AG04450 (cell line): ENCODE data around the gene RPAP2. TPM values are rescaled to one million over a fixed set of nuclear protein-coding genes. Genes with fewer than 3 reads are reported as not detected.
"Not testable (repeated sequence)": the region's sequence is repeated elsewhere in the genome, so short reads cannot be mapped to it uniquely, and the experiment has no call there.

Experiments used
- CTCF ChIA-PET: fragments of 300-600, 350-600 bp; formaldehyde crosslinking; extraction: SDS; loops from one replicate; lab custom pipeline; 2022; ENCODE audit warnings: antibody characterized with exemption, inconsistent platforms; lab: Charles Lee
- POLR2A ChIA-PET: fragments of 350-600 bp; formaldehyde crosslinking; extraction: SDS; loops from one replicate; lab custom pipeline; 2021; ENCODE audit warnings: antibody characterized with exemption, inconsistent platforms; lab: Yijun Ruan, JAX
- DNase-seq: peaks from one replicate; pipeline ENCODE4 v3.0.0-alpha.2; 2011; ENCODE audit warnings: low read depth, low spot score
- H3K27ac ChIP-seq: one replicate; pipeline ENCODE4 v1.5.1; 2012; ENCODE audit warnings: low read depth, low read length, control low read depth
- H3K27me3 ChIP-seq: one replicate; pipeline ENCODE4 v1.6.0; 2012; ENCODE audit warnings: low read length; ENCODE audit not compliant: control insufficient read depth, insufficient read depth
- H3K4me3 ChIP-seq: 2 replicates; pipeline ENCODE4 v1.5.1; 2011; ENCODE audit warnings: mild to moderate bottlenecking, low read depth, low read length, control low read depth
- H3K9me3 ChIP-seq: 2 replicates; pipeline ENCODE4 v1.5.1; 2012; ENCODE audit warnings: low read length; ENCODE audit not compliant: control insufficient read depth, insufficient read depth
- polyA plus RNA-seq: library from polyadenylated mRNA; depleted of rRNA; stranded (reverse); fragments of >200 nt; gene quantifications from 2 replicates; pipeline ENCODE4 v1.2.3, GENCODE V29; 2011
- TF ChIP-seq, protein P1 (sequence below): IDR thresholded peaks from 2 replicates; pipeline ENCODE4 v1.5.1; 2011; ENCODE audit warnings: low read depth, low read length, control low read depth, inconsistent platforms

RPAP2 gene
- polyA plus RNA-seq, 1 experiment: 21.5 TPM

DNA sequence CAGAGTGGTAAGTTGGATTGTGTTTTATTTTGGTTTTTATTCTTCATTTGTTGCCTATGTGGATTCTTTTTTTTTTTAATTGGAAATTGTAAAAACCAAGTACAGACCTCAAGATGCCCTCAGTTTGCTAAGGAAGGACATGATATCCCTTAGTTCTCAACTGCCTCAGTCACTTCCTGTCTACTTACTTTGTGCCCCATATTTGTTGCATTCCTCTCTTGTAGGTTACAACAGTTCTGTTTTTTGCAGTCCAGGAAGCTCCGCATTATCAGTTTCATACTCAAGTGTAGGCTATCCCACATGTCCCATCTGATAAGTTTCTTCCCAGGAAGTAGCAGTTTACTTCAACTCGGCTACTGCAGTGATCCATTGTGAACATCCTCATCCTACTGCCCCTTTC is 82.0 kb downstream of the RPAP2 start:
- Histone ChIP-seq H3K9me3 (no peaks in the 10 kb centered on the region), H3K4me3 (no peak overlapping the region), H3K27ac (no peak overlapping the region), H3K27me3 (no peaks in the 10 kb centered on the region)
- DNase-seq: no peak
- POLR2A ChIA-PET: no interaction called here
- TF ChIP-seq, protein P1, sequence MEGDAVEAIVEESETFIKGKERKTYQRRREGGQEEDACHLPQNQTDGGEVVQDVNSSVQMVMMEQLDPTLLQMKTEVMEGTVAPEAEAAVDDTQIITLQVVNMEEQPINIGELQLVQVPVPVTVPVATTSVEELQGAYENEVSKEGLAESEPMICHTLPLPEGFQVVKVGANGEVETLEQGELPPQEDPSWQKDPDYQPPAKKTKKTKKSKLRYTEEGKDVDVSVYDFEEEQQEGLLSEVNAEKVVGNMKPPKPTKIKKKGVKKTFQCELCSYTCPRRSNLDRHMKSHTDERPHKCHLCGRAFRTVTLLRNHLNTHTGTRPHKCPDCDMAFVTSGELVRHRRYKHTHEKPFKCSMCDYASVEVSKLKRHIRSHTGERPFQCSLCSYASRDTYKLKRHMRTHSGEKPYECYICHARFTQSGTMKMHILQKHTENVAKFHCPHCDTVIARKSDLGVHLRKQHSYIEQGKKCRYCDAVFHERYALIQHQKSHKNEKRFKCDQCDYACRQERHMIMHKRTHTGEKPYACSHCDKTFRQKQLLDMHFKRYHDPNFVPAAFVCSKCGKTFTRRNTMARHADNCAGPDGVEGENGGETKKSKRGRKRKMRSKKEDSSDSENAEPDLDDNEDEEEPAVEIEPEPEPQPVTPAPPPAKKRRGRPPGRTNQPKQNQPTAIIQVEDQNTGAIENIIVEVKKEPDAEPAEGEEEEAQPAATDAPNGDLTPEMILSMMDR: no peak
- CTCF ChIA-PET: interaction anchor here (0.6 kb wide), 1 partner anchor 891 kb away, joined by 3 read pairs; no protein-coding TSS in a partner anchor

DNA sequence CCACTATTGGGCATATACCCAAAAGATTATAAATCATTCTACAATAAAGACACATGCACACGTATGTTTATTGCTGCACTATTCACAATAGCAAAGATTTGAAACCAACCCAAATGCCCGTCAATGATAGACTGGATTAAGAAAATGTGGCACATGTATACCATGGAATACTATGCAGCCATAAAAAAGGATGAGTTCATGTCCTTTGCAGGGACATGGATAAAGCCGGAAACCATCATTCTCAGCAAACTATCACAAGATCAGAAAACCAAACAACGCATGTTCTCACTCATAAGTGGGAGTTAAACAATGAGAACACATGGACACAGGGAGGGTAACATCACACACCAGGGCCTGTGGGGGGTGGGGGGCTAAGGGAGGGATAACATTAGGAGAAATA is 95.1 kb downstream of the RPAP2 start:
- POLR2A ChIA-PET, DNase-seq, H3K27me3 ChIP-seq, H3K9me3 ChIP-seq, H3K27ac ChIP-seq, CTCF ChIA-PET, H3K4me3 ChIP-seq: not testable (repeated sequence)

DNA sequence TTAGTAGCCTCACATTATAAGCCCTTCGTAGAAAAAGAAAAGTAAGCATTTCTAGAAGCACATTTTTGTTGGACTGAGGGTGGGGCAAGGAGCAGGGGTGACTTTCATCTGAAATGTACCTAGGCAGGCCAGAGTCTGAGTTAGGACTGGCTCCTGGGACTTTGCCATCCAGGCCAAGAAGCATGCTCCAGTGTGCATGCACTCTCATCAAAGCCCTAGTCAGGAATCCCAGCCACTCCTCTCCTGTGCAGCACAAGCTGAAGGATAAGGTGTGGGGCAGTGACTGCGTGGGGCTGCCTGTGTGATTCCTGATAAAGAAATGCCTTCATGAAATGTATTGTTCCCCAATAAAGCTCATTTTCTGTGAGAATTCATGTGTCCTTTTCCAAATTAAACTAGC is 99.7 kb downstream of the RPAP2 start:
- Histone ChIP-seq H3K27me3 (no peaks in the 10 kb centered on the region), H3K4me3 (no peak overlapping the region), H3K9me3 (peaks cover 7% of the 10 kb centered on the region), H3K27ac (no peak overlapping the region)
- CTCF ChIA-PET: no interaction called here
- POLR2A ChIA-PET: no interaction called here
- TF ChIP-seq, protein P1: no peak
- no peak for DNase-seq

DNA sequence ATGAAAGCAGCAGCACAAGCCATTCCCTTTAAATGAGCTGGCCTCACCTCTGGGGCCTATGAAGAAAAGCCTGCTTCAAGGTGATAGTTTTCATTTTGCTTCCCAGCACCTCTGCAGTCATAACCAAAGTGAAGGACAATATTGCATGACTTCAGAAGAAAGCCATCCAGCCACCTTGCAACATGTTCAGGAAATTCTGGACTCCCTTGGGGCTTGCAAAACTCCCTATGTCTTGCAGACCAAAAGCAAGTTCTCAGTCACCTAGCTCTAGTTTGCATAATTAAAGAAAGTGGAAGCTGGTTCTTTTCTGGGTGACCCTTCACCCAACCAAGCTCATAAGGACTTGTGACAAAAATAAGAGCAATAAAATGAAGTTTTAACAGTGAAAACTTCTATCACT is 100.2 kb downstream of the RPAP2 start:
- Histone ChIP-seq H3K4me3 (no peak overlapping the region), H3K9me3 (peaks cover 11% of the 10 kb centered on the region), H3K27ac (no peak overlapping the region), H3K27me3 (no peaks in the 10 kb centered on the region)
- DNase-seq: no peak
- TF ChIP-seq, protein P1: no peak
- ChIA-PET CTCF (no interaction called here), POLR2A (no interaction called here)

DNA sequence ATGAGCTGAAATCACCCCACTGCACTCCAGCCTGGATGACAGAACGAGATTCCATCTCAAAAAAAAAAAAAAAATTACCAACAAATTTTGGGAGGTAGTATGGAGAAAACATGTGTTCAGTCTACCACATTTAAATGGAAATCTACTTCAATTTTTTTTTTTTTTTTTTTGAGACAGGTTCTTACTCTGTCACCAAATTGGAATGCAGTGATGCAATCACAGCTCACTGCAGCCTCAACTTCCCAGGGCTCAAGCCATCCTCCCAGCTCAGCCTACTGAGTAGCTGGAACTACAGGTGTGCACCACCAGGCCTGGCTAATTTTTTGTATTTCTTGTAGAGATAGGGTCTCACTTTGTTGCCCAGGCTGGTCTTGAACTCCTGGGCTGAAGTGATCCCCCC is 105.8 kb downstream of the RPAP2 start:
- no peak for DNase-seq
- CTCF ChIA-PET: interaction anchor here (0.7 kb wide), 1 partner anchor 953 kb away, joined by 4 read pairs; no protein-coding TSS in a partner anchor
- TF ChIP-seq, protein P1: no peak
- H3K9me3 ChIP-seq: peaks cover 11% of the 10 kb centered on the region
- H3K27ac ChIP-seq: no peak overlapping the region
- POLR2A ChIA-PET: no interaction called here
- H3K4me3 ChIP-seq: no peak overlapping the region
- H3K27me3 ChIP-seq: no peaks in the 10 kb centered on the region

DNA sequence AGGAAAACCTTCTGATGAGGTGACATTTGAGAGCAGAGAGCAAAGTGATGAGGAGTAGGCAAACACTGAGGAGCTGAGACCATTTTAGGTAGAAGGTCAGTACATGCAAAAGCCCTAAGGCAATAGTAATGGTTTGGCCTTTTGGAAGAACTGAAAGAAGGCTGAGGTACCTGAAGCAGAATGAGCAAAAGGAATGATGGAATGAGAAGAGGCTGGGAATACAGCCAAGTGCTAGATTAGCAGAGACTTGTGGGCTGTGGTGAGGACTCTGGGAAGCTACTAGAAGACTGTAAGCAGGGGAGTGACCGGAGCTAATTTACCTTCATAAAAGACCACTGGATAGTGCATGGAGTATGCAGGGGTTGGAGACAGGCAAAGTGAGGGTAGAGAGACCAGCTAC is 110.0 kb downstream of the RPAP2 start:
- ChIA-PET CTCF (no interaction called here), POLR2A (no interaction called here)
- H3K27me3 ChIP-seq: no peaks in the 10 kb centered on the region
- DNase-seq: no peak
- H3K27ac ChIP-seq: no peak overlapping the region
- H3K4me3 ChIP-seq: no peak overlapping the region
- peaks cover under 1% of the 10 kb centered on the region; the same call in 1 of the 2 replicates for H3K9me3 ChIP-seq
- TF ChIP-seq, protein P1: no peak
